CD4-positive, alpha-beta T cell (primary cell): ENCODE measurements around the gene MFSD6. TPM values are rescaled to one million over a fixed set of nuclear protein-coding genes. Genes with fewer than 3 reads are reported as not detected.

Source experiments
- ATAC-seq: fragments of 200-7000 bp; cut with Tn5 transposase; one replicate; pipeline ENCODE4 v1.10.0; 2022; ENCODE audit warnings: mild to moderate bottlenecking; ENCODE audit not compliant: poor library complexity
- CTCF ChIA-PET: fragments of 350-600 bp; sonication (Branson Sonifier 250); formaldehyde crosslinking; loops from one replicate; lab custom pipeline; 2021; ENCODE audit warnings: antibody characterized with exemption, inconsistent platforms; lab: Charles Lee
- POLR2A ChIA-PET: fragments of 350-600 bp; sonication (Branson Sonifier 250); formaldehyde crosslinking; loops from one replicate; lab custom pipeline; 2021; ENCODE audit warnings: antibody characterized with exemption, inconsistent platforms; lab: Charles Lee
- DNase-seq, 14 experiments: peaks; one replicate each; pipeline ENCODE4 v3.0.0-alpha.2; 2013 to 2020; ENCODE audit warnings: mixed read lengths in 2 of 14
- H3K27ac ChIP-seq, 2 donors: one replicate each; pipeline versions ENCODE4 v1.5.1 to v1.7.0; 2013; ENCODE audit warnings: low read length in 2 of 2, low read depth in 1 of 2, mild to moderate bottlenecking in 1 of 2
- H3K27me3 ChIP-seq, 2 experiments: 1 replicate in 1 of 2; 2 replicates in 1 of 2; pipeline versions ENCODE4 v1.6.1 to v1.7.0; 2013; ENCODE audit warnings: low read length in 2 of 2, control low read depth in 1 of 2, mild to moderate bottlenecking in 1 of 2, moderate library complexity in 1 of 2; ENCODE audit not compliant: insufficient read depth in 2 of 2, control insufficient read depth in 1 of 2
- H3K36me3 ChIP-seq: one replicate; pipeline ENCODE4 v1.6.1; 2013; ENCODE audit warnings: low read length, control low read depth; ENCODE audit not compliant: insufficient read depth
- H3K4me1 ChIP-seq: one replicate; pipeline ENCODE4 v1.6.1; 2013; ENCODE audit warnings: low read length, control low read depth; ENCODE audit not compliant: insufficient read depth
- H3K4me3 ChIP-seq: one replicate; pipeline ENCODE4 v1.5.1; 2013; ENCODE audit warnings: mild to moderate bottlenecking, low read length, moderate library complexity
- H3K9me3 ChIP-seq, 2 experiments: 1 replicate in 1 of 2; 2 replicates in 1 of 2; pipeline versions ENCODE4 v1.6.1 to v1.7.0; 2013; ENCODE audit warnings: low read length in 2 of 2, mild to moderate bottlenecking in 2 of 2, control low read depth in 1 of 2, moderate library complexity in 1 of 2; ENCODE audit not compliant: control insufficient read depth in 1 of 2, insufficient read depth in 1 of 2
- H3K27ac Mint-ChIP-seq: one replicate; pipeline ENCODE4 v1.8.0; 2020; ENCODE audit warnings: mixed read lengths
- H3K27me3 Mint-ChIP-seq: one replicate; pipeline ENCODE4 v1.8.0; 2021; ENCODE audit warnings: mixed read lengths
- H3K36me3 Mint-ChIP-seq: one replicate; pipeline ENCODE4 v1.8.0; 2021; ENCODE audit warnings: low read depth, mixed read lengths
- H3K4me1 Mint-ChIP-seq: one replicate; pipeline ENCODE4 v1.8.0; 2021; ENCODE audit warnings: low read depth, mixed read lengths
- H3K4me3 Mint-ChIP-seq: one replicate; pipeline ENCODE4 v1.8.0; 2020; ENCODE audit warnings: mild to moderate bottlenecking, mixed read lengths
- H3K9me3 Mint-ChIP-seq: one replicate; pipeline ENCODE4 v1.8.0; 2020; ENCODE audit warnings: mixed read lengths
- intact Hi-C, 2 experiments: fragments of 100-400 bp; cut with DNase I in 1 of 2; cut with micrococcal nuclease in 1 of 2; formaldehyde crosslinking; loops; one replicate each; pipeline versions ENCODE4 v1.15.1 to v1.9.0; 2023 to 2025; cut with DNase I, micrococcal nuclease
- total RNA-seq, 174 experiments: library from RNA in 2 of 174; stranded (reverse) in 2 of 174; gene quantifications; one replicate each; pipeline ENCODE4 v1.2.3 and lab custom pipeline; 2021 to 2026
- TF ChIP-seq, protein P1 (sequence below): fragments of 200-600 bp; IDR thresholded peaks from one replicate; pipeline ENCODE4 v1.8.0; 2022; ENCODE audit warnings: antibody characterized with exemption, mild to moderate bottlenecking

The MFSD6 gene
- total RNA-seq, 2 experiments from 2014 or later = 41.2 to 47.8 TPM

DNA sequence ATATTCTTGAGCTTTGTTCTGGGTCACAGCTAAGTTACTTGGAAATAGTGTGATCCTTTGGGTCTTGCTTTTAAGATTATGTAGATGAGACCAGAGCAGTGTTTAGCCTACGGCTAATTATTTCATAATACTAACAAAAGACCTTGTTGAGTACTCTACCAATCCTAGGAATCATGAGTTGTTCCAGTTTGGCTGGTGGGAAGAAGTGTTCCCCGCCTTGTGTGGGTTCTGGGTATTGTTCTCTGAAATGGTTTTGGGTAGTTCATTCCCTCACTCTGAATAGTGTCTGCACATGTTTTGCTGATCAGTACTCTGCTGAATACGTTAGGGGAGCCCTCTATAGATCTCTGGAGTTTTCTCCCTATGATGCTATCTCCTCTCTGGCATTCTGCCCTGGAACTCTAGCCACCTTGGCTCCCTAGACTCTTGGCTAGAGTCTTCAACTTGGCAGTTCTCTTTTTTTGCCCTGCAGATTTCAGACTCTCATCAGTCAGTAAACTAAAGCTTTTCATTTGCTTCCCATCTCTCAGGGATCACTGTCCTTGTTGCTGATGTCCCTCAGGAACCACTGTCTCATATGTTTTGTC is 78.0 kb downstream of the MFSD6 start:
- H3K27ac ChIP-seq = no peak overlapping the region
- no peak overlapping the region for H3K4me3 ChIP-seq
- Mint-ChIP-seq H3K4me3 (no peak overlapping the region), H3K27me3 (no peaks in the 10 kb centered on the region), H3K36me3 (peaks cover 82% of the 10 kb centered on the region), H3K4me1 (peaks cover 47% of the 10 kb centered on the region), H3K9me3 (no peaks in the 10 kb centered on the region), H3K27ac (peak overlapping the region; percentile 41)
- TF ChIP-seq, protein P1, sequence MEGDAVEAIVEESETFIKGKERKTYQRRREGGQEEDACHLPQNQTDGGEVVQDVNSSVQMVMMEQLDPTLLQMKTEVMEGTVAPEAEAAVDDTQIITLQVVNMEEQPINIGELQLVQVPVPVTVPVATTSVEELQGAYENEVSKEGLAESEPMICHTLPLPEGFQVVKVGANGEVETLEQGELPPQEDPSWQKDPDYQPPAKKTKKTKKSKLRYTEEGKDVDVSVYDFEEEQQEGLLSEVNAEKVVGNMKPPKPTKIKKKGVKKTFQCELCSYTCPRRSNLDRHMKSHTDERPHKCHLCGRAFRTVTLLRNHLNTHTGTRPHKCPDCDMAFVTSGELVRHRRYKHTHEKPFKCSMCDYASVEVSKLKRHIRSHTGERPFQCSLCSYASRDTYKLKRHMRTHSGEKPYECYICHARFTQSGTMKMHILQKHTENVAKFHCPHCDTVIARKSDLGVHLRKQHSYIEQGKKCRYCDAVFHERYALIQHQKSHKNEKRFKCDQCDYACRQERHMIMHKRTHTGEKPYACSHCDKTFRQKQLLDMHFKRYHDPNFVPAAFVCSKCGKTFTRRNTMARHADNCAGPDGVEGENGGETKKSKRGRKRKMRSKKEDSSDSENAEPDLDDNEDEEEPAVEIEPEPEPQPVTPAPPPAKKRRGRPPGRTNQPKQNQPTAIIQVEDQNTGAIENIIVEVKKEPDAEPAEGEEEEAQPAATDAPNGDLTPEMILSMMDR = no peak
- CTCF ChIA-PET = no interaction called here
- no peaks in the 10 kb centered on the region for H3K9me3 ChIP-seq
- peaks cover 27% of the 10 kb centered on the region for H3K36me3 ChIP-seq
- intact Hi-C loops = loop anchor here in 1 of 2 experiments (10.0 kb wide), 1 partner anchor 101 kb away; no protein-coding TSS in a partner anchor
- ATAC-seq (no peak), DNase-seq (no peak)
- POLR2A ChIA-PET = no interaction called here
- no peaks in the 10 kb centered on the region for H3K27me3 ChIP-seq
- peaks cover 4% of the 10 kb centered on the region for H3K4me1 ChIP-seq

DNA sequence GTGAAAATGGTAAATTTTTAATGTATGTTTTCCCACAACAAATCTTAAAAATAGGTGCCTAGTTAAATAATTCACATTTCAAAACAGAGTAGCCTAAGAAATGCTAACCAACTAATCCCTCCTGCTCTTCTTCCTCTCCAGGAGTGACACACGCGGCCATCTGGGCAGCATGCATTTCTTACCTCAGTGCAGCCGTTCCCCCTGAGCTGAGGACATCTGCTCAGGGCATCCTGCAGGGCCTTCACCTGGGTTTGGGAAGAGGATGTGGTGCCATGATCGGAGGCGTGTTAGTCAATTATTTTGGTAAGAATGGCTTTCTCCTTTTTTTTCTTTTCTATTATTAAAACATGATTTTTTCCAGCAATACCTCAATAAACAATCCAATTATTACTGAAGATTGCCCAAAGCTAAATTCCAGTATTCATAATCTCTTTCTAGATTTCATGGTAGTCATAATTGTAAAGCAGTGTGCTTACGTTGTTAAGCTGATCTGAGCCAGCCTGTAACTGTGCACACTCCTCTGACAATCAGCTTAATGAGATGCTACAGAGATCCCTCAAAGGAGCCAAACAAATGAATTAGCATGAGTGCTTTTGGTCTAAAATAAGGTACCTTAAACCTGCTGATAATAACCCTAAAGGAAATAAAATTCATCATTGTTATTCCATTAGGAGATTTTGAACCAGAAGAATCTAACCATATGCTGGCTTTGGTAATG is 80.5 kb downstream of the MFSD6 start:
- peaks cover 88% of the 10 kb centered on the region for H3K36me3 Mint-ChIP-seq
- H3K4me1 Mint-ChIP-seq = peaks cover 60% of the 10 kb centered on the region
- H3K4me1 ChIP-seq = peaks cover 4% of the 10 kb centered on the region
- POLR2A ChIA-PET = no interaction called here
- no peak overlapping the region for H3K4me3 Mint-ChIP-seq
- DNase-seq (no peak), ATAC-seq (no peak)
- no peaks in the 10 kb centered on the region for H3K27me3 ChIP-seq
- H3K4me3 ChIP-seq = no peak overlapping the region
- H3K27ac ChIP-seq = no peak overlapping the region
- peaks cover 37% of the 10 kb centered on the region for H3K36me3 ChIP-seq
- H3K9me3 ChIP-seq = peaks cover 0 to 5% of the 10 kb centered on the region in 2 experiments
- no peaks in the 10 kb centered on the region for H3K27me3 Mint-ChIP-seq
- TF ChIP-seq, protein P1 = no peak
- CTCF ChIA-PET = no interaction called here
- peak overlapping the region; percentile 68 for H3K27ac Mint-ChIP-seq
- H3K9me3 Mint-ChIP-seq = peaks cover 11% of the 10 kb centered on the region
- intact Hi-C loops = loop anchor here in 1 of 2 experiments (10.0 kb wide), 1 partner anchor 104 kb away; no protein-coding TSS in a partner anchor

DNA sequence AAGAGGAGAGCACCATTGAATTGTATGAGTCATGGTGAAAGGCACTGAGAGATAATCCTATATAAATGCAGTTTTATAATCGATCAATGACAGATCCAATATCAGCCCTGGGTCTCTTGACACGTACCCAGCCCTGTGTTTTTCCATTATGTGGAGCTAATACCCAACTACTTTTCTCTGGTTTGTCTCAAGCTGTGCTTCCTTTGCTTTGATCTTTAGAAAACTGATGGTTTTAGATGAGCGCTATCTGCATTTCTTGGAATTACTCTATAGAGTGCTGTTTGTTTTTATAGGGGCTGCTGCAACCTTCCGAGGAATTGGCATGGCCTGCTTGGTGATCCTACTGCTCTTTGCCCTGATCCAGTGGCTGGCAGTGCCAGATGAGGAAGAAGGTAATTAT is 81.3 kb downstream of the MFSD6 start:
- Mint-ChIP-seq H3K4me1 (peaks cover 61% of the 10 kb centered on the region), H3K27me3 (no peaks in the 10 kb centered on the region), H3K4me3 (no peak overlapping the region), H3K36me3 (peaks cover 88% of the 10 kb centered on the region), H3K27ac (peak overlapping the region; percentile 54), H3K9me3 (peaks cover 13% of the 10 kb centered on the region)
- Histone ChIP-seq H3K27ac (no peak overlapping the region), H3K36me3 (peaks cover 37% of the 10 kb centered on the region), H3K4me1 (peaks cover 4% of the 10 kb centered on the region), H3K4me3 (no peak overlapping the region), H3K9me3 (peaks cover 0 to 5% of the 10 kb centered on the region in 2 experiments), H3K27me3 (no peaks in the 10 kb centered on the region)
- TF ChIP-seq, protein P1 = no peak
- DNase-seq = no peak
- ChIA-PET CTCF (no interaction called here), POLR2A (interaction anchor here (1.3 kb wide), 1 partner anchor 9 kb away, joined by 4 read pairs; no protein-coding TSS in a partner anchor)
- intact Hi-C loops = loop anchor here in 1 of 2 experiments (10.0 kb wide), 1 partner anchor 105 kb away; no protein-coding TSS in a partner anchor
- ATAC-seq = no peak
